Fibroblast of villous mesenchyme (primary cell): ENCODE data around the gene CPZ. TPM values are rescaled to one million over a fixed set of nuclear protein-coding genes. Genes with fewer than 3 reads are reported as not detected.
"Not testable (repeated sequence)": the region's sequence is repeated elsewhere in the genome, so short reads cannot be mapped to it uniquely, and the experiment has no call there.

Experiments used
- DNase-seq: peaks from one replicate; pipeline ENCODE4 v3.0.0-alpha.2; 2010; ENCODE audit warnings: low read depth
- H3K4me3 ChIP-seq: 2 replicates; pipeline ENCODE4 v1.5.1; 2011; ENCODE audit warnings: low read depth, mild to moderate bottlenecking, low read length
- CTCF ChIP-seq: IDR thresholded peaks from 2 replicates; pipeline ENCODE4 v1.5.1; 2012; ENCODE audit warnings: low read depth, mild to moderate bottlenecking, low read length; ENCODE audit not compliant: insufficient read depth
- total RNA-seq: library from RNA; depleted of rRNA; stranded (reverse); fragments of >200 nt; gene quantifications from 2 replicates; pipeline ENCODE4 v1.2.3, GENCODE V29; 2012

The CPZ gene
- total RNA-seq, 1 donor, result 19.0 TPM

DNA sequence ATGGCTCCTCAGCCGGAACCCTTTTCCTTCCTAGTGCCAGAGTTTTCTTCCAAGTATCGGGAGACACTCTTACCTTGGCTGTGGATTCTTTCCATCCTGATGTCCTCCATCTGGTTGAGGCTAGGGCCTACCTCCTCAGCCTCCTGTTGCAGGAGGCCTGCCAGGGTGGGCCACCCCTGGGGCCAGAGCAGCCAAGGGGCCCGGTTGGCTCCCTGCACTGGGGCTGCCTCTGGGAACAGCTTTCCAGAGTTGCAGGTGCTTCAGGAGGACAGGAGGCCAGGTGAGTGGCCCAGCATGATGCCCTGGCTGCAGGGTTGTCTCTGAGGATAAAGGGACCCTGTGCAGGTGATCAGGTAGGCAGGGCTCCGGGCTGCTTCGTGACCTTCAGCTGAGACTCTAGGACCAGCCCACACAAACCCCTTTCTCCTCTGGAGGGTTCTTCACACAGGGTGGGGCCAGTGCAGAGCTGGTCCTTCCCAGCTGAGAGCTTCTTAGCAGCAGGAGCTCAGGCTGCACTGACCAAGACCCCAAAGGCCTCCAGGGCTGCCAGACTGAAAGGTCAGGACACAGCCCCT, 17.7 kb upstream of the CPZ start:
- no peak for DNase-seq
- H3K4me3 ChIP-seq, result no peak overlapping the region
- TF ChIP-seq CTCF, result no peak

GRCh38 chr4:8575457-8575856, 17.1 kb upstream of the CPZ start:
- TF ChIP-seq CTCF, result no peak
- DNase-seq, result no peak
- no peak overlapping the region for H3K4me3 ChIP-seq

DNA sequence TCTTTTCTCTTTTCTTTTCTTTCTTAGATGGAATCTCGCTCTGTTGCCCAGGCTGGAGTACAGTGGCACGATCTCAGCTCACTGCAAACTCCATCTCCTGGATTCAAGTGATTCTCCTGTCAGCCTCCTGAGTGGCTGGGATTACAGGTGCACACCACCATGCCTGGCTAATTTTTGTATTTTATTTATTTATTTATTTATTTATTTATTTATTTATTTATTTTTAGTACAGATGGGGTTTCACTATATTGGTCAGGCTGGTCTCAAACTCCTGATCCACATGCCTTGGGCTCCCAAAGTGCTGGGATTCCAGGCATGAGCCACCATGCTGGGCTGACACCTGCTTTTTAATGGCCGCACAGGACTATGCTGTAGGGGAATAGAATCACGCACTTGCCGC, 16.0 kb upstream of the CPZ start:
- not testable (repeated sequence) for DNase-seq, H3K4me3 ChIP-seq

GRCh38 chr4:8577046-8577445, 15.5 kb upstream of the CPZ start:
- H3K4me3 ChIP-seq, result no peak overlapping the region
- no peak for DNase-seq
- TF ChIP-seq CTCF, result no peak

DNA sequence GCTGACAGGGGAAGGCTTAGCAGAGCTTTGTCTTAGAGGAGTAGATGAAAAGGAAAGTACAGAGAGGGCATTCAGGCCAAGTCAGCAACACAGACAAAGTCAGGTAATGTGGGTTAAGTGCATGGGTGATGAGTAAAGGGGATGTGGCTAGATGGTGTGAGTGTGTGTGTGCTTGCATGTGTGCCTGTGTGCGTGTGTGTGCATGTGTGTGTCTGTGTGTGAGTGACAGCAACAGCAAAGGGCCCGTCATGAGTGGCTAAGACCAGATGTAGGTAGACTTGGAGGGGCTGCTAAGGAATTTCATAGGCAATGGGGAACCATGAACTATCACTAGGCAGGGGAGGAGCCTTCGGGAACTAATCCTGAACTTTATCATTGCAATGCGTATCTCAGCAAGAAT, 14.6 kb upstream of the CPZ start:
- H3K4me3 ChIP-seq, result no peak overlapping the region
- no peak for TF ChIP-seq CTCF
- no peak for DNase-seq

DNA sequence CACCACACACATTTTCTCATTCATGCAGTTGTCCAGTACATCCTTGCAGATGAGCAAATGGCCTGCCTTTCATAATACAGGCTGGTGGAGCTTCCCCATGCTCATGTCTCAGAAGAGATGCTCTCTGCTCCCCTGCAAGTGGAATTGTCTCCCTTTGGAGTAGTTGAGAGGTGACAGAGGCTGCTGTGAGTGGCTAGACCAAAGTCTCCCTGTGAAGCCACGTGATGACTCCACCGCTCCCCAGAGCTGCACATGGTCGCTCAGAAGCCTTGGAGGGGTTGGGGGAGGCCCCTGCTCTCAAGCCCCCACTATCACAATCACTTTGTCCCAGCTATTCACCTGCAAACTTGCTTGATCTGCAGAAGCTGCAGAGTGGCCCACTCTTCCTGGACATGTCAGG, 13.8 kb upstream of the CPZ start:
- TF ChIP-seq CTCF, result no peak
- no peak overlapping the region for H3K4me3 ChIP-seq
- no peak for DNase-seq

- H3K4me3 ChIP-seq, result no peak overlapping the region
- DNase-seq, result no peak
- no peak for TF ChIP-seq CTCF
Measured at GRCh38 chr4:8579526-8580320, 12.8 kb upstream of the CPZ start.
